ENCODE results near the gene KISS1.
"Not testable (repeated sequence)": the region's sequence is repeated elsewhere in the genome, so short reads cannot be mapped to it uniquely, and the experiment has no call there.

Gene KISS1

GRCh38 chr1:204196068-204196795 is at the start of gene KISS1:
TSS of gene KISS1 (minus strand) at chr1:204196491. CDS start at chr1:204192876, 3,615 bp downstream.
- DNase-seq, result no peak

GRCh38 chr1:204242920-204243319 is 46.6 kb upstream of the KISS1 start:
- no peak for DNase-seq

GRCh38 chr1:204241914-204242313 is 45.6 kb upstream of the KISS1 start:
- no peak for DNase-seq

- no peak for DNase-seq
Measured at GRCh38 chr1:204241050-204241449, 44.8 kb upstream of the KISS1 start.

DNA sequence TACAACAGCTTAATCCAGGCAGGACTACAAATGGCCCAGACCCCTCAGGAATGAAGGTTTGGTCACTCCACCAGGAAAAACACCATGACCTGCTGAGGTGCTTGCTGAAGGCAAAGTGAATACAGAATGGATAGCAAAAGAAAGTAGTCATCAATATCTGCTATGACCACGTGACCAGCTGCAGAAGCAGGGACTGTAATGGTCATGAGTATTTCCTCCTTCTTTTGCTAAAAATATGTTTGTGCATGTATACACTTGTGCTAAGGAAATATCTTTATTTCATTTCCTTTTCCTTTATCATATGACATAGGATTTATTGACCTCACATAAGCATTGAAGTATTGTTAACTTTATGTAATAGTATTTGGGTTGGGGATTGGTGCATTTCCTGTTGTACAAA is 43.9 kb upstream of the KISS1 start:
- DNase-seq, result no peak

DNA sequence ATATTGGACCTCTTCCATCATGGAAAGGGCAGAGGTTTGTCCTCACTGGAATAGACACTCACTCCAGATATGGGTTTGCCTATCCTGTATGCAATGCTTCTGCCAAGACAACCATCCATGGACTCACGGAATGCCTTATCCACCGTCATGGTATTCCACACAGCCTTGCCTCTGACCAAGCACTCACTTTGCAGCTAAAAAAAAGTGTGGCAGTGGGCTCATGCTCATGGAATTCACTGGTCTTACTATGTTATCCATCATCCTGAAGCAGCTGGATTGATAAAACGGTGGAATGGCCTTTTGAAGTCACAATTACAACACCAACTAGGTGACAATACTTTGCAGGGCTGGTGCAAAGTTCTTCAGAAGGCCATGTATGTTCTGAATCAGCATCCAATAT is 43.1 kb upstream of the KISS1 start:
- DNase-seq, result not testable (repeated sequence)

DNA sequence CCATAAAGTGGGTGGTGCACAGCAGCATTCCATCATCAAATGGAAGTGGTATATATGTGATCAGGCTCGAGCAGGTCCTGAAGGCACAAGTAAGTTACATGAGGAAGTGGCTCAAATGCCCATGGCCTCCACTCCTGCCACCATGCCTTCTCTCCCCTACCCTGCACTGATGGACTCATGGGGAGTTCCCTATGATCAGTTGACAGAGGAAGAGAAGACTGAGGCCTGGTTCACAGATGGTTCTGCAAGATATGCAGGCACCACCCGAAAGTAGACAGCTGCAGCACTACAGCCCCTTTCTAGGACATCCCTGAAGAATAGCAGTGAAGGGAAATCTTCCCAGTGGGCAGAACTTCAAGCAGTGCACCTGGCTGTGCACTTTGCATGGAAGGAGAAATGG is 42.2 kb upstream of the KISS1 start:
- not testable (repeated sequence) for DNase-seq

GRCh38 chr1:204237515-204237914 is 41.2 kb upstream of the KISS1 start:
- DNase-seq, result not testable (repeated sequence)

DNA sequence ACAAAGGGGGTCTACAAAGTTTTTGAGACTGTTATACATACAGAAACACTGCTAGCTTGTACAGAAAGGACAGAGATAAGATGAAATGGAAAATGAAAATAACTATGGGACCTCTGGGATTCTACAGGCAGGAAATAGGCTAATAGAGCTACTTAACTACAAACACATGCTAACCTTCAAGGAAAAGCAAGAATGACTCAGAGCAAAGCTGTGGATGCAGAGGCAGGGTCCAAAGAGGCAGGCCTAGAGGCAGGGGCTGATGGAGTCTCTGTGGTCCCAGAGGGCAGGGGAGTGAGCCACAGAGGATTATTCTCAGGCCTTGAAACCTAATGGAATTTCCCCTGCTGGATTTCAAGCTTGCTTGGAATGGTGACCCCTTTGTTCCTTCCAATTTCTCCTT is 36.2 kb upstream of the KISS1 start:
- DNase-seq, result no peak

DNA sequence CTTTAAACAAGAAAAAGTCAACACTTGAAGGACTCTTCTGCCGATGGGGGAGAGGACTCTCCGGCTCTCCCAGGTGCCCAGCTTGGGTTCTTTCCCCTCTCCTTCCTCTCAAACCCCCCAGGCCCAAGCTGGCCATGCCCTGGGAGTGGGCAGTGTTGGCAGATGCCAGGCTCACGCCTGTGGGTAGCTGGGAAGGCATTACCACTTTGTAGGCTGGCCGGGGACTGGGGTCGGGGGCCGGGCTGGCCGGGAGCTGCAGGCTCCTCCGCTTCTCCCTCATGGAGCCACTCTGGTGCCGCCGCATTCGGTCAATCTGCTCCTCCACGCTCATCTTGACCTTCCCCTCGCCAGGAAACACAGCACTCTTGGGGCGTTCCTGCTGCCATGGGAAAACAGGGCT is 33.9 kb upstream of the KISS1 start:
- DNase-seq, result no peak

DNA sequence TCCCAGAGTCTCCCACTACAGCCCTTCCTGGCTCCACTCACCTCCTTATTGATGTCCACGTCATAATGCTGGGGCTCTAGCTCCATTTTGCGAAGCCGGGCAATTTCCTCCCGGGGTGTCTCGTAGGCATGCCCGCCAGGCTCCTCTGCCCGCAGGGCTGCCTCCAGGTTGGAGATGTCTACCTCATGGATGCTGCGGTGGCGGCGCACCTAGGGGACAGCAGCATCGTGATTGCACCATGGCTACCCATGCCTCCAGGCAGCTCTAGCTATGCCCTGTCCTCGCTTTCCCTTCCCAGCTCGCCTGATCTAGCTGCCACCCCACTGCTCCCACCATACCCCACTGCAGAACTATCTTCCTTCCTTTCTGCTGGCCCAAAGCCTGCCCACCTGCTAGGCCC is 32.6 kb upstream of the KISS1 start:
- no peak for DNase-seq

GRCh38 chr1:204227996-204228785 is 31.9 kb upstream of the KISS1 start:
- DNase-seq, result no peak

DNA sequence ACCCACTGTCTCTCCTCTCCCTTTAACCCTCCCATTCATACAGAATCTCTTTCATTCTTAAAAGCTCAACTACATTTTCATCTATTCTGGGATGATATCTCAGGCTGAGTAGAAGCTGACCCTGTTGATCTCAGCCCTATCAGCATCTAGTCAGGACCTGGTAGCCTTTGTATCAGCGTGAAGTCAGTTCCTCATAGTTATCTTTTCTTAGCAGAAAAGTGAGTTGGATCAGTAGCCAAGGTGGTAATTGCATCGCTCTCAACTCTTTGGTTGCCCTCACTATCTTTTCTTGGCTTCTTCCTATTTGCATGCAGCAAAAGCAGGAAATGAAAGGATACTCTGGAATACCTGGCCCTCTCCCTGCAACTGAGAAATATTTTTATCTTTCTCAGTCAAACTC is 31.1 kb upstream of the KISS1 start:
- no peak for DNase-seq

GRCh38 chr1:204225841-204226735 is 29.8 kb upstream of the KISS1 start:
- DNase-seq, result no peak

DNA sequence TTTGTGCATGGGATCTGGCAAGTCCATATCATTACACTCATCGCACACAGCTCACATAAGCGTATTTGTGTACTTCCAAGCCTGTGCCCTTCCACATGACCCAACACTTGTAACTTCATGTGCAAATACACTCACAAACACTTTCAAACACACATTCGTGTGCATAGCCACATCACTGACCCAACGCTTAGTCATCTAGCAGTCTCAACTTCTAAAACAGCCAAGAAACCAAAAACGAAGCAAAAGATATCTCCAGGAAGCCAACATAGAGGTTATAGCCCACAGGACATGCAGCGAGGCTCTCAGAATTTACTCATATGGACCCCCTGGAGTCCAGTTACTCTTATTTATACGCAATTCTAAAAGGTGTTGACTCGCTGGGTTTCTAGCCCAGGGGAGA is 28.4 kb upstream of the KISS1 start:
- no peak for DNase-seq

GRCh38 chr1:204223129-204223860 is 27.0 kb upstream of the KISS1 start:
- no peak for DNase-seq

- no peak for DNase-seq
Measured at GRCh38 chr1:204222764-204223055, 26.4 kb upstream of the KISS1 start.

- no peak for DNase-seq
Measured at GRCh38 chr1:204222006-204222763, 25.9 kb upstream of the KISS1 start.

- no peak for DNase-seq
Measured at GRCh38 chr1:204221271-204221670, 25.0 kb upstream of the KISS1 start.

GRCh38 chr1:204219971-204220616 is 23.8 kb upstream of the KISS1 start:
- DNase-seq, result no peak

- DNase-seq, result no peak
Measured at GRCh38 chr1:204218552-204218951, 22.3 kb upstream of the KISS1 start.

DNA sequence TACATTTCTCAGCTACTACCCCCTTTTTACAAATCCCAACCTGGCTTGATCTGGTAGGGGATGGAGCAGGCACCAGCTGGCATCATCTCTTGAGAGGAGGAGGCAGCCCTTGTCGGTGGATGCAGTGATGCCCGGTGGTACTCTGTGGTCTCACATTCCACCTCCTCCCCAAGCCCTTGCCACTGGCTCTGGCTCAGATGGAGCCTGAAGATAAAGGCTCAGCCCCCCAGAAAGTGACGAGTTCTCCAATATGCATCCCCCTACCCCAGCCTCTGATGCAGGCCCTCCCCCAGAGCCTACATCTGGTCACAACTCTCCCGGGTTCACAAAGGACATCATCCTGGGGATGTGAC is 21.3 kb upstream of the KISS1 start:
- no peak for DNase-seq

All from CD4-positive, alpha-beta T cell treated with Interleukin-6 for 4 hours (primary cell).